GM12878 (cell line): ENCODE measurements around the gene ATP5F1D. TPM values are rescaled to one million over a fixed set of nuclear protein-coding genes. Genes with fewer than 3 reads are reported as not detected.

ENCODE experiments used
- ATAC-seq: fragments of 200-7000 bp; cut with Tn5 transposase; 3 replicates; pipeline ENCODE4 v1.9.1; 2020; ENCODE audit warnings: mild to moderate bottlenecking, moderate library complexity
- BruUV-seq: library from RNA; stranded (reverse); fragments of 400-500 nt; replicated peaks from 2 replicates; lab custom pipeline; 2021; lab: Mats Ljungman, UMichigan
- CTCF ChIA-PET: fragments of 300-600 bp; sonication (Branson Sonifier 250); formaldehyde crosslinking; extraction: SDS; loops from one replicate; lab custom pipeline; 2021; ENCODE audit warnings: inconsistent platforms; lab: Yijun Ruan, JAX
- POLR2A ChIA-PET: fragments of 350-600 bp; formaldehyde crosslinking; extraction: SDS; loops from one replicate; lab custom pipeline; 2021; ENCODE audit warnings: inconsistent platforms; lab: Charles Lee
- RAD21 ChIA-PET: fragments of 300-600 bp; sonication (Branson Sonifier 250); formaldehyde crosslinking; loops from one replicate; lab custom pipeline; 2023; ENCODE audit warnings: antibody characterized with exemption; ENCODE audit not compliant: unreplicated experiment; lab: Charles Lee
- SMC1A ChIA-PET: fragments of 300-600 bp; sonication (Branson Sonifier 250); formaldehyde crosslinking; loops from one replicate; lab custom pipeline; 2023; ENCODE audit not compliant: unreplicated experiment, uncharacterized antibody; lab: Charles Lee
- DNase-seq: peaks from one replicate; pipeline ENCODE4 v3.0.0-alpha.2; 2011; ENCODE audit warnings: low read depth, low spot score
- FAIRE-seq: peaks from 3 replicates; lab custom pipeline; 2011; peaks lifted over from hg19 to GRCh38; lab: Jason Lieb, UNC
- H2AFZ ChIP-seq: 2 replicates; pipeline ENCODE4 v1.6.0; 2011; ENCODE audit warnings: low read depth, low read length, control low read depth; ENCODE audit not compliant: control insufficient read depth
- H3K27ac ChIP-seq: 2 replicates; pipeline ENCODE4 v1.5.1; 2011; ENCODE audit warnings: control low read depth; ENCODE audit not compliant: control insufficient read depth, insufficient read depth
- H3K27me3 ChIP-seq, 2 experiments: replicated peaks in 1 of 2; 2 replicates each; pipeline versions ENCODE4 v1.6.0 to v1.6.1; 2011; ENCODE audit warnings: low read length in 1 of 2; ENCODE audit not compliant: control insufficient read depth in 2 of 2, insufficient read depth in 2 of 2
- H3K36me3 ChIP-seq, 2 experiments: 2 replicates each; pipeline ENCODE4 v1.5.1; 2011; ENCODE audit warnings: low read length in 1 of 2; ENCODE audit not compliant: control insufficient read depth in 2 of 2, insufficient read depth in 2 of 2
- H3K4me1 ChIP-seq: 2 replicates; pipeline ENCODE4 v1.6.1; 2011; ENCODE audit warnings: mild to moderate bottlenecking, low read length, moderate library complexity, mixed read lengths; ENCODE audit not compliant: control insufficient read depth, insufficient read depth
- H3K4me2 ChIP-seq: 2 replicates; pipeline ENCODE4 v1.6.0; 2011; ENCODE audit warnings: control low read depth; ENCODE audit not compliant: control insufficient read depth, insufficient read depth
- H3K4me3 ChIP-seq: fragments of 200-600 bp; sonication (generic); 2 replicates; pipeline ENCODE4 v1.5.1; 2016
- H3K79me2 ChIP-seq: 2 replicates; pipeline ENCODE4 v1.6.0; 2011; ENCODE audit warnings: low read length; ENCODE audit not compliant: control insufficient read depth, insufficient read depth
- H3K9ac ChIP-seq: 2 replicates; pipeline ENCODE4 v1.8.0; 2011; ENCODE audit warnings: low read length, control low read depth, mixed read lengths; ENCODE audit not compliant: control insufficient read depth, insufficient read depth
- H3K9me3 ChIP-seq: replicated peaks from 3 replicates; pipeline ENCODE4 v1.5.1; 2011; ENCODE audit warnings: mild to moderate bottlenecking, low read length; ENCODE audit not compliant: control insufficient read depth, insufficient read depth
- H4K20me1 ChIP-seq: 2 replicates; pipeline ENCODE4 v1.6.0; 2011; ENCODE audit not compliant: control insufficient read depth, insufficient read depth
- JUNB ChIP-seq: IDR thresholded peaks from 2 replicates; pipeline ENCODE4 v1.6.1; 2016; ENCODE audit warnings: antibody characterized with exemption, mild to moderate bottlenecking
- NFIC ChIP-seq: IDR thresholded peaks from 2 replicates; pipeline ENCODE4 v1.6.1; 2012; ENCODE audit warnings: low read depth, mild to moderate bottlenecking, inconsistent platforms, low read length, moderate library complexity
- NFXL1 ChIP-seq: fragments of 450-650 bp; IDR thresholded peaks from 2 replicates; pipeline ENCODE4 v1.6.1; 2017; ENCODE audit warnings: antibody characterized with exemption, mild to moderate bottlenecking, borderline replicate concordance
- NR2F1 ChIP-seq: fragments of 450-650 bp; conservative IDR thresholded peaks from 2 replicates; pipeline ENCODE4 v1.6.1; 2017; ENCODE audit warnings: mild to moderate bottlenecking
- POLR2AphosphoS5 ChIP-seq: IDR thresholded peaks from 2 replicates; pipeline ENCODE4 v1.6.1; 2011; ENCODE audit warnings: mild to moderate bottlenecking, low read length, inconsistent platforms
- POU2F2 ChIP-seq: IDR thresholded peaks from 3 replicates; pipeline ENCODE4 v1.6.1; 2011; ENCODE audit warnings: low read depth, mild to moderate bottlenecking, low read length, borderline replicate concordance
- TBL1XR1 ChIP-seq: IDR thresholded peaks from 2 replicates; pipeline ENCODE4 v1.6.1; 2012; ENCODE audit warnings: low read depth, low read length, improper control_type of control experiment
- ZNF217 ChIP-seq: fragments of 450-650 bp; IDR thresholded peaks from 2 replicates; pipeline ENCODE4 v1.6.1; 2017; ENCODE audit warnings: antibody characterized with exemption, mild to moderate bottlenecking
- WGBS: methylation state at CpG from one replicate; pipeline ENCODE4 v1.1.6; 2016; ENCODE audit warnings: low lambda C conversion rate; ENCODE audit not compliant: insufficient replicate concordance, insufficient coverage; ENCODE audit errors: missing lambda C conversion rate; 5-methylcytosine and 5-hydroxymethylcytosine counted together
- in situ Hi-C: fragments of 300-500 bp; cut with MboI; formaldehyde crosslinking; loops from 9 replicates; pipeline ENCODE4 v1.14.3; 2018; ENCODE audit warnings: mixed read lengths
- intact Hi-C: fragments of 100-400 bp; cut with micrococcal nuclease; formaldehyde crosslinking; loops from one replicate; pipeline ENCODE4 v1.14.2; 2022; ENCODE audit not compliant: unreplicated experiment
- polyA plus RNA-seq, 11 experiments: library from polyadenylated mRNA; depleted of rRNA in 4 of 11; unstranded in 6 of 11; stranded (reverse) in 5 of 11; fragments of >200 nt; fragmentation: Nextera tagmentation in 4 of 11; fragmentation: Illumina TruSeq in 1 of 11; extraction: Ambion mirVana in 4 of 11; extraction: Trizol in 1 of 11; gene quantifications; 1 replicate in 1 of 11; 2 replicates in 10 of 11; pipeline versions ENCODE4 v1.2.1 to v1.2.3, GENCODE V29; 2011 to 2016; ENCODE audit warnings: inconsistent platforms in 2 of 11, missing spikeins in 2 of 11, low read depth in 1 of 11
- total RNA-seq, 4 experiments: library from RNA; depleted of rRNA in 3 of 4; stranded (reverse); fragments of >200 nt in 3 of 4; fragmentation: Illumina TruSeq in 1 of 4; extraction: Trizol in 1 of 4; gene quantifications; 2 replicates each; pipeline versions ENCODE4 v1.2.1 to v1.2.3, GENCODE V29; 2013 to 2021
- TF ChIP-seq, protein P1 (sequence below): fragments of 450-650 bp; IDR thresholded peaks from 2 replicates; pipeline ENCODE4 v1.6.1; 2017; ENCODE audit warnings: mild to moderate bottlenecking
- TF ChIP-seq, protein P2 (sequence below): fragments of 450-650 bp; IDR thresholded peaks from 2 replicates; pipeline ENCODE4 v1.6.1; 2017; ENCODE audit warnings: borderline replicate concordance
- TF ChIP-seq, protein P3 (sequence below): fragments of 450-650 bp; IDR thresholded peaks from 2 replicates; pipeline ENCODE4 v1.6.1; 2018; ENCODE audit warnings: borderline replicate concordance, mild to moderate bottlenecking; ENCODE audit not compliant: partially characterized antibody
- TF ChIP-seq, protein P4 (sequence below): IDR thresholded peaks from 2 replicates; pipeline ENCODE4 v1.6.1; 2011; ENCODE audit warnings: borderline replicate concordance, low read depth, mild to moderate bottlenecking, moderate library complexity, low read length; ENCODE audit not compliant: insufficient read depth, poor library complexity, severe bottlenecking

Gene ATP5F1D
- total and polyA plus RNA-seq, 10 of the 15 experiments (the other 5 are each of a cell fraction or from before 2014, with no cell fraction given), result 7.2 to 357 (median 49.5) TPM

DNA sequence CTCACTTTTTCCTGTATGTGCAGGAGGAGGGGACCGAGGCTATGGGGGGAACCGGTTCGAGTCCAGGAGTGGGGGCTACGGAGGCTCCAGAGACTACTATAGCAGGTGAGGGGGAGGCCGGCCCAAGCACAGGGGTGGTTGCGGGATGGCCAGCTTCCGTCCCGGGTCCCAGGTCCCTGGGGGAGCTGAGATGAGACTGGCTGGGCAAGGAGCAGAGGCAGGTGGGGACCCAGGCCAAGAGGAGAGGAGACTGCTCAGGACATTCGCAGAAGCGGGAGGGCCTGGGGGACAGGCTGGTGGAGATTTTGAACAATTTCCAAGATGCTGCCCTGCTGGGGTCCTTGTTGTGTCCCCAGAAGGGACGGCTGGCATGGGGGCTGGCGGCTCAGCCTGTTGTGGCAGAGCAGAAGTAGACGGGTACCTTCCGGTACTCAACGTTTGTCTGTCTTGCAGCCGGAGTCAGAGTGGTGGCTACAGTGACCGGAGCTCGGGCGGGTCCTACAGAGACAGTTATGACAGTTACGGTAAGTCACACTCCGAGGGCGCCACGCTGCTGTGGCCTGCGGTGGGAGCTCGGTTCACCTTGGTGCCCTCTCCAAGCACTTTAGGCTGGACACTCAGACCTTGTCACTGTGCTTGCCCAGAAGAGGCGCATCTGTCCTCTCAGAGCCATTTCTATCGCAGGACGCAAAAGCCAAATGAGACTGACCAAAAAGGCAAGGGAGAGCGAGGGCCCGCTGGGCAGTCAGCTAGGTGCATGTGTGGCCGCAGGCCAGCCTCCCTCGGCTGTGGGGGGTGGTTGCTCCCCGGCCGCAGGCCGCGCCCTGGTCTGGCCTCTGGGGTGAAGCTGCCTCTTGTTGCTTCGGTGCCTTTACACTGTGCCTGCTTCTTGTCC, 30.2 kb downstream of the ATP5F1D start:
- intact Hi-C loops, result no loop called here
- H3K9me3 ChIP-seq, result no peaks in the 10 kb centered on the region
- no TSS peak for BruUV-seq
- H3K9ac ChIP-seq, result no peak overlapping the region
- WGBS, result 93% methylated on average over 37 of the region's 37 CpGs
- peaks cover 66% of the 10 kb centered on the region for H3K79me2 ChIP-seq
- H3K27me3 ChIP-seq, result no peaks in the 10 kb centered on the region
- ATAC-seq (no peak), DNase-seq (no peak), FAIRE-seq (no peak)
- H2AFZ ChIP-seq, result no peak overlapping the region
- POLR2A ChIA-PET, result interaction anchor here (0.5 to 1.0 kb wide), 4 partner anchors 19 to 175 kb away, joined by 3 to 6 read pairs (median 4); no protein-coding TSS in a partner anchor
- peaks cover 34 to 35% of the 10 kb centered on the region in 2 experiments for H3K36me3 ChIP-seq
- SMC1A ChIA-PET, result interaction anchor here (0.7 kb wide), 1 partner anchor 28 kb away, joined by 3 read pairs; no protein-coding TSS in a partner anchor
- no peak overlapping the region for H3K27ac ChIP-seq
- H4K20me1 ChIP-seq, result no peaks in the 10 kb centered on the region; the same call in 1 of the 2 replicates
- H3K4me3 ChIP-seq, result peak overlapping the region; percentile 98
- H3K4me2 ChIP-seq, result peak overlapping the region; percentile 99
- in situ Hi-C loops, result no loop called here
- RAD21 ChIA-PET, result interaction anchor here (1.2 kb wide), 1 partner anchor 27 kb away, joined by 3 read pairs; no protein-coding TSS in a partner anchor
- CTCF ChIA-PET, result interaction anchor here (4.0 kb wide), 1 partner anchor 28 kb away, joined by 32 read pairs; no protein-coding TSS in a partner anchor
- peaks cover 36% of the 10 kb centered on the region for H3K4me1 ChIP-seq
- TF ChIP-seq NFIC (no peak), POU2F2 (no peak), NFXL1 (no peak), NR2F1 (no peak), POLR2AphosphoS5 (peak; percentile 23; the same call in 1 of the 2 replicates), ZNF217 (no peak), TBL1XR1 (no peak), JUNB (no peak)
- TF ChIP-seq, protein P1, sequence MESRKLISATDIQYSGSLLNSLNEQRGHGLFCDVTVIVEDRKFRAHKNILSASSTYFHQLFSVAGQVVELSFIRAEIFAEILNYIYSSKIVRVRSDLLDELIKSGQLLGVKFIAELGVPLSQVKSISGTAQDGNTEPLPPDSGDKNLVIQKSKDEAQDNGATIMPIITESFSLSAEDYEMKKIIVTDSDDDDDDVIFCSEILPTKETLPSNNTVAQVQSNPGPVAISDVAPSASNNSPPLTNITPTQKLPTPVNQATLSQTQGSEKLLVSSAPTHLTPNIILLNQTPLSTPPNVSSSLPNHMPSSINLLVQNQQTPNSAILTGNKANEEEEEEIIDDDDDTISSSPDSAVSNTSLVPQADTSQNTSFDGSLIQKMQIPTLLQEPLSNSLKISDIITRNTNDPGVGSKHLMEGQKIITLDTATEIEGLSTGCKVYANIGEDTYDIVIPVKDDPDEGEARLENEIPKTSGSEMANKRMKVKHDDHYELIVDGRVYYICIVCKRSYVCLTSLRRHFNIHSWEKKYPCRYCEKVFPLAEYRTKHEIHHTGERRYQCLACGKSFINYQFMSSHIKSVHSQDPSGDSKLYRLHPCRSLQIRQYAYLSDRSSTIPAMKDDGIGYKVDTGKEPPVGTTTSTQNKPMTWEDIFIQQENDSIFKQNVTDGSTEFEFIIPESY, result no peak
- TF ChIP-seq, protein P2, sequence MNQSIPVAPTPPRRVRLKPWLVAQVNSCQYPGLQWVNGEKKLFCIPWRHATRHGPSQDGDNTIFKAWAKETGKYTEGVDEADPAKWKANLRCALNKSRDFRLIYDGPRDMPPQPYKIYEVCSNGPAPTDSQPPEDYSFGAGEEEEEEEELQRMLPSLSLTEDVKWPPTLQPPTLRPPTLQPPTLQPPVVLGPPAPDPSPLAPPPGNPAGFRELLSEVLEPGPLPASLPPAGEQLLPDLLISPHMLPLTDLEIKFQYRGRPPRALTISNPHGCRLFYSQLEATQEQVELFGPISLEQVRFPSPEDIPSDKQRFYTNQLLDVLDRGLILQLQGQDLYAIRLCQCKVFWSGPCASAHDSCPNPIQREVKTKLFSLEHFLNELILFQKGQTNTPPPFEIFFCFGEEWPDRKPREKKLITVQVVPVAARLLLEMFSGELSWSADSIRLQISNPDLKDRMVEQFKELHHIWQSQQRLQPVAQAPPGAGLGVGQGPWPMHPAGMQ, result no peak
- TF ChIP-seq, protein P3, sequence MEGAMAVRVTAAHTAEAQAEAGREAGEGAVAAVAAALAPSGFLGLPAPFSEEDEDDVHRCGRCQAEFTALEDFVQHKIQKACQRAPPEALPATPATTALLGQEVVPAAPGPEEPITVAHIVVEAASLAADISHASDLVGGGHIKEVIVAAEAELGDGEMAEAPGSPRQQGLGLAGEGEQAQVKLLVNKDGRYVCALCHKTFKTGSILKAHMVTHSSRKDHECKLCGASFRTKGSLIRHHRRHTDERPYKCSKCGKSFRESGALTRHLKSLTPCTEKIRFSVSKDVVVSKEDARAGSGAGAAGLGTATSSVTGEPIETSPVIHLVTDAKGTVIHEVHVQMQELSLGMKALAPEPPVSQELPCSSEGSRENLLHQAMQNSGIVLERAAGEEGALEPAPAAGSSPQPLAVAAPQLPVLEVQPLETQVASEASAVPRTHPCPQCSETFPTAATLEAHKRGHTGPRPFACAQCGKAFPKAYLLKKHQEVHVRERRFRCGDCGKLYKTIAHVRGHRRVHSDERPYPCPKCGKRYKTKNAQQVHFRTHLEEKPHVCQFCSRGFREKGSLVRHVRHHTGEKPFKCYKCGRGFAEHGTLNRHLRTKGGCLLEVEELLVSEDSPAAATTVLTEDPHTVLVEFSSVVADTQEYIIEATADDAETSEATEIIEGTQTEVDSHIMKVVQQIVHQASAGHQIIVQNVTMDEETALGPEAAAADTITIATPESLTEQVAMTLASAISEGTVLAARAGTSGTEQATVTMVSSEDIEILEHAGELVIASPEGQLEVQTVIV, result no peak
- TF ChIP-seq, protein P4, sequence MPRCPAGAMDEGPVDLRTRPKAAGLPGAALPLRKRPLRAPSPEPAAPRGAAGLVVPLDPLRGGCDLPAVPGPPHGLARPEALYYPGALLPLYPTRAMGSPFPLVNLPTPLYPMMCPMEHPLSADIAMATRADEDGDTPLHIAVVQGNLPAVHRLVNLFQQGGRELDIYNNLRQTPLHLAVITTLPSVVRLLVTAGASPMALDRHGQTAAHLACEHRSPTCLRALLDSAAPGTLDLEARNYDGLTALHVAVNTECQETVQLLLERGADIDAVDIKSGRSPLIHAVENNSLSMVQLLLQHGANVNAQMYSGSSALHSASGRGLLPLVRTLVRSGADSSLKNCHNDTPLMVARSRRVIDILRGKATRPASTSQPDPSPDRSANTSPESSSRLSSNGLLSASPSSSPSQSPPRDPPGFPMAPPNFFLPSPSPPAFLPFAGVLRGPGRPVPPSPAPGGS, result no peak
